K562 (cell line): ENCODE results near the gene PPP1R15A. TPM values are rescaled to one million over a fixed set of nuclear protein-coding genes. Genes with fewer than 3 reads are reported as not detected.

Source experiments
- ATF7 ChIP-seq: fragments of 450-650 bp; IDR thresholded peaks from 2 replicates; pipeline ENCODE4 v1.7.1; 2014; ENCODE audit warnings: mild to moderate bottlenecking, moderate library complexity
- CREB1 ChIP-seq, 2 experiments: sonication (generic) in 1 of 2; formaldehyde crosslinking in 1 of 2; IDR thresholded peaks; 2 replicates each; pipeline versions ENCODE4 v1.6.1 to v1.8.0; 2012 to 2022; ENCODE audit warnings: inconsistent platforms in 1 of 2, mild to moderate bottlenecking in 1 of 2, missing genetic modification reagents in 1 of 2, moderate library complexity in 1 of 2
- DPF2 ChIP-seq: fragments of 450-650 bp; IDR thresholded peaks from 2 replicates; pipeline ENCODE4 v1.6.1; 2016
- KDM4B ChIP-seq, 2 experiments: fragments of 450-650 bp in 1 of 2; sonication (generic) in 1 of 2; IDR thresholded peaks; 2 replicates each; pipeline ENCODE4 v1.6.1; 2016 to 2017; ENCODE audit warnings: borderline replicate concordance in 2 of 2, antibody characterized with exemption in 1 of 2, low read depth in 1 of 2, mild to moderate bottlenecking in 1 of 2
- L3MBTL2 ChIP-seq: fragments of 450-650 bp; IDR thresholded peaks from 2 replicates; pipeline ENCODE4 v1.6.1; 2016; ENCODE audit warnings: mild to moderate bottlenecking, moderate library complexity
- MBD2 ChIP-seq: sonication (generic); IDR thresholded peaks from 2 replicates; pipeline ENCODE4 v1.6.1; 2016; ENCODE audit warnings: low read depth, borderline replicate concordance
- NELFE ChIP-seq: IDR thresholded peaks from 2 replicates; pipeline ENCODE4 v1.6.1; 2011; ENCODE audit warnings: mild to moderate bottlenecking; ENCODE audit not compliant: insufficient read depth, insufficient read length
- PCBP1 ChIP-seq: fragments of 200-400 bp; formaldehyde crosslinking; IDR thresholded peaks from 2 replicates; pipeline ENCODE4 v1.6.1; 2018; ENCODE audit warnings: mild to moderate bottlenecking, low read depth, low read length; ENCODE audit not compliant: poor library complexity, severe bottlenecking
- PHF8 ChIP-seq: fragments of 200-600 bp; sonication (generic); IDR thresholded peaks from 2 replicates; pipeline ENCODE4 v1.6.1; 2012; ENCODE audit warnings: mixed run types, mild to moderate bottlenecking, inconsistent platforms, low read length, moderate library complexity, borderline replicate concordance
- PRPF4 ChIP-seq: fragments of 200-400 bp; formaldehyde crosslinking; IDR thresholded peaks from one replicate; pipeline ENCODE4 v1.6.1; 2017; ENCODE audit warnings: low read length, low read depth, mild to moderate bottlenecking; ENCODE audit not compliant: insufficient read depth, poor library complexity, severe bottlenecking
- PYGO2 ChIP-seq: fragments of 450-650 bp; IDR thresholded peaks from 2 replicates; pipeline ENCODE4 v1.6.1; 2016; ENCODE audit warnings: mild to moderate bottlenecking, missing genetic modification characterization, moderate library complexity, missing compliant biosample characterization
- WHSC1 ChIP-seq: IDR thresholded peaks from one replicate; pipeline ENCODE4 v1.6.1; 2012; ENCODE audit warnings: low read length, control low read depth, inconsistent platforms
- ZBTB1 ChIP-seq: sonication (generic); formaldehyde crosslinking; IDR thresholded peaks from 2 replicates; pipeline ENCODE4 v1.8.1; 2023; ENCODE audit warnings: missing genetic modification reagents, low read depth, mild to moderate bottlenecking, borderline replicate concordance
- ZNF707 ChIP-seq: fragments of 250-450 bp; sonication (Bioruptor Pico); conservative IDR thresholded peaks from 2 replicates; pipeline ENCODE4 v1.8.0; 2022; ENCODE audit warnings: inconsistent platforms, mild to moderate bottlenecking, moderate library complexity
- polyA plus RNA-seq, 8 experiments: library from polyadenylated mRNA; depleted of rRNA in 4 of 8; stranded (reverse) in 5 of 8; unstranded in 3 of 8; fragments of >200 nt; fragmentation: Nextera tagmentation in 2 of 8; fragmentation: Illumina TruSeq in 1 of 8; extraction: Ambion mirVana in 2 of 8; extraction: Trizol in 1 of 8; gene quantifications; 2 replicates each; pipeline versions ENCODE4 v1.2.1 to v1.2.3, GENCODE V29; 2011 to 2014; ENCODE audit warnings: inconsistent platforms in 1 of 8, missing spikeins in 1 of 8
- total RNA-seq, 7 experiments: library from RNA; depleted of rRNA in 6 of 7; stranded (reverse); fragments of >200 nt in 6 of 7; fragmentation: Illumina TruSeq in 2 of 7; extraction: Trizol in 2 of 7; gene quantifications; 2 replicates each; pipeline versions ENCODE4 v1.2.1 to v1.2.3, GENCODE V29; 2011 to 2021; ENCODE audit warnings: low replicate concordance in 1 of 7
- TF ChIP-seq, protein P1 (sequence below): sonication (generic); formaldehyde crosslinking; IDR thresholded peaks from 2 replicates; pipeline ENCODE4 v1.9.0; 2022; ENCODE audit warnings: mild to moderate bottlenecking, missing genetic modification reagents
- TF ChIP-seq, protein P2 (sequence below): sonication (generic); IDR thresholded peaks from 2 replicates; pipeline ENCODE4 v1.6.1; 2016
- TF ChIP-seq, protein P3 (sequence below), 2 experiments: fragments of 450-650 bp in 1 of 2; IDR thresholded peaks; 2 replicates each; pipeline ENCODE4 v1.6.1; 2011 to 2017; ENCODE audit warnings: low read depth in 2 of 2, antibody characterized with exemption in 1 of 2, borderline replicate concordance in 1 of 2, low read length in 1 of 2, mild to moderate bottlenecking in 1 of 2, mixed read lengths in 1 of 2; ENCODE audit not compliant: control insufficient read depth in 1 of 2
- TF ChIP-seq, protein P4 (sequence below): fragments of 200-800 bp; sonication (Bioruptor generic); IDR thresholded peaks from 2 replicates; pipeline ENCODE4 v1.6.1; 2017; ENCODE audit warnings: missing genetic modification characterization, missing compliant biosample characterization
- TF ChIP-seq, protein P5 (sequence below): IDR thresholded peaks from 2 replicates; pipeline ENCODE4 v1.6.1; 2014; ENCODE audit warnings: antibody characterized with exemption

The PPP1R15A gene
- total and polyA plus RNA-seq, 9 of the 15 experiments (the other 6 are each of a cell fraction or from before 2014, with no cell fraction given) = 0.42 to 73.7 (median 44.0) TPM

DNA sequence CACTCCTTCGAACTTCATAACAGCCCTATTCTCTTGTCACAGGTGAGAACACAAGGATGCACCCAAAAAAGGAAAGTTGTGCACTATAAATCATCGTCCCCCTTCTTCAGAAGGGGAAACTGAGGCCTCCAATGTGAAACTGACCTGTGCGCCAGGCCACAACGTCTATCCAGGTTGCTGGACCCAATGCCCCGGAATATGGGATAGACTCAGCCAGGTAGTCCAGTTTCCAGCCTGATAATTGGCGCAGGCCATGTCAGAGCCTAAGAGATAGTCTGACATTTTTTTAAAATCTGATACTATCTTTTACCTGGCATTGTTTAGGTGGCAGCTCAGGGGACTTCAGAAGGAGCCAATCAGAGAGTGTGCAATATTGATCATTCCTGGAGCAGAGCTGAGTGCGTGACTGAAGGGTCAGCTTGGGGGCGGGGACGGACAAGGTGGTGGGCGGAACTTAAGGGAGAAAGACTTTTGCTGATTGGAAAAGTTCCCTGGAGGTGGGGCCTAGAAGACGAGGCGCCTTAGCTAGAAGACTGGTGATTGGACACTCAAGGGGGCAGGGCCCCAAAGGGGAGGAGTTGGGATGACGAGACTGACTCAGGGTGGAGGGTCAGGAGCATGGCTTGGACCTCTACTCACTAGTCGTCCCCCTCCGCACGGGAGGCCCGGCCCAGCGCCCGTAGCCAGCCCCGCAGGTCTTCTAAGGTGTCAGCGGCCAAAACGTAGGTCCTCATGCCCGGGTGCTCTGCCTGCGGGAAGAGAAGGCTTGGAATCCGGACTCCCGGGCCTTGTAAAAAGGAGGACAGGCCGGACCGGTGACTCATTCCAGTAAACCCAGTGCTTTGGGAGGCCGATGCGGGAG, 12.3 kb upstream of the PPP1R15A start (continued):
- TF ChIP-seq, protein P1, sequence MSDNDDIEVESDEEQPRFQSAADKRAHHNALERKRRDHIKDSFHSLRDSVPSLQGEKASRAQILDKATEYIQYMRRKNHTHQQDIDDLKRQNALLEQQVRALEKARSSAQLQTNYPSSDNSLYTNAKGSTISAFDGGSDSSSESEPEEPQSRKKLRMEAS (CRISPR knock-in tag) = no peak; the same call in 1 of the 2 replicates
- TF ChIP-seq ZNF707 (CRISPR knock-in tag) (no peak), PYGO2 (tag) (no peak), PHF8 (peak; percentile 68; the same call in 1 of the 2 replicates), PCBP1 (no peak), NELFE (no peak), DPF2 (no peak), WHSC1 (no peak), CREB1 (IDR thresholded peaks at IDR 0.05) (peak; percentile 59; the same call in 1 of the 2 replicates), CREB1 (CRISPR knock-in tag; IDR thresholded peaks at IDR 0.05) (peak; percentile 69), ATF7 (peak; percentile 83), MBD2 (peak; percentile 73), PRPF4 (no peak), ZBTB1 (CRISPR knock-in tag) (peak; percentile 57; the same call in 1 of the 2 replicates), L3MBTL2 (peak; percentile 21), KDM4B (IDR thresholded peaks at IDR 0.05; ENCODE audit: borderline replicate concordance in 2 of 2, low read depth in 1 of 2) (no peak)
- TF ChIP-seq, protein P2, sequence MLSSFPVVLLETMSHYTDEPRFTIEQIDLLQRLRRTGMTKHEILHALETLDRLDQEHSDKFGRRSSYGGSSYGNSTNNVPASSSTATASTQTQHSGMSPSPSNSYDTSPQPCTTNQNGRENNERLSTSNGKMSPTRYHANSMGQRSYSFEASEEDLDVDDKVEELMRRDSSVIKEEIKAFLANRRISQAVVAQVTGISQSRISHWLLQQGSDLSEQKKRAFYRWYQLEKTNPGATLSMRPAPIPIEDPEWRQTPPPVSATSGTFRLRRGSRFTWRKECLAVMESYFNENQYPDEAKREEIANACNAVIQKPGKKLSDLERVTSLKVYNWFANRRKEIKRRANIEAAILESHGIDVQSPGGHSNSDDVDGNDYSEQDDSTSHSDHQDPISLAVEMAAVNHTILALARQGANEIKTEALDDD = peak; percentile 94
- TF ChIP-seq, protein P3, sequence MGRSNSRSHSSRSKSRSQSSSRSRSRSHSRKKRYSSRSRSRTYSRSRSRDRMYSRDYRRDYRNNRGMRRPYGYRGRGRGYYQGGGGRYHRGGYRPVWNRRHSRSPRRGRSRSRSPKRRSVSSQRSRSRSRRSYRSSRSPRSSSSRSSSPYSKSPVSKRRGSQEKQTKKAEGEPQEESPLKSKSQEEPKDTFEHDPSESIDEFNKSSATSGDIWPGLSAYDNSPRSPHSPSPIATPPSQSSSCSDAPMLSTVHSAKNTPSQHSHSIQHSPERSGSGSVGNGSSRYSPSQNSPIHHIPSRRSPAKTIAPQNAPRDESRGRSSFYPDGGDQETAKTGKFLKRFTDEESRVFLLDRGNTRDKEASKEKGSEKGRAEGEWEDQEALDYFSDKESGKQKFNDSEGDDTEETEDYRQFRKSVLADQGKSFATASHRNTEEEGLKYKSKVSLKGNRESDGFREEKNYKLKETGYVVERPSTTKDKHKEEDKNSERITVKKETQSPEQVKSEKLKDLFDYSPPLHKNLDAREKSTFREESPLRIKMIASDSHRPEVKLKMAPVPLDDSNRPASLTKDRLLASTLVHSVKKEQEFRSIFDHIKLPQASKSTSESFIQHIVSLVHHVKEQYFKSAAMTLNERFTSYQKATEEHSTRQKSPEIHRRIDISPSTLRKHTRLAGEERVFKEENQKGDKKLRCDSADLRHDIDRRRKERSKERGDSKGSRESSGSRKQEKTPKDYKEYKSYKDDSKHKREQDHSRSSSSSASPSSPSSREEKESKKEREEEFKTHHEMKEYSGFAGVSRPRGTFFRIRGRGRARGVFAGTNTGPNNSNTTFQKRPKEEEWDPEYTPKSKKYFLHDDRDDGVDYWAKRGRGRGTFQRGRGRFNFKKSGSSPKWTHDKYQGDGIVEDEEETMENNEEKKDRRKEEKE (IDR thresholded peaks at IDR 0.05; ENCODE audit: borderline replicate concordance in 1 of 2, control insufficient read depth in 1 of 2, low read depth in 2 of 2, low read length in 1 of 2) = no peak
- TF ChIP-seq, protein P4, sequence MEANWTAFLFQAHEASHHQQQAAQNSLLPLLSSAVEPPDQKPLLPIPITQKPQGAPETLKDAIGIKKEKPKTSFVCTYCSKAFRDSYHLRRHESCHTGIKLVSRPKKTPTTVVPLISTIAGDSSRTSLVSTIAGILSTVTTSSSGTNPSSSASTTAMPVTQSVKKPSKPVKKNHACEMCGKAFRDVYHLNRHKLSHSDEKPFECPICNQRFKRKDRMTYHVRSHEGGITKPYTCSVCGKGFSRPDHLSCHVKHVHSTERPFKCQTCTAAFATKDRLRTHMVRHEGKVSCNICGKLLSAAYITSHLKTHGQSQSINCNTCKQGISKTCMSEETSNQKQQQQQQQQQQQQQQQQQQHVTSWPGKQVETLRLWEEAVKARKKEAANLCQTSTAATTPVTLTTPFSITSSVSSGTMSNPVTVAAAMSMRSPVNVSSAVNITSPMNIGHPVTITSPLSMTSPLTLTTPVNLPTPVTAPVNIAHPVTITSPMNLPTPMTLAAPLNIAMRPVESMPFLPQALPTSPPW (CRISPR knock-in tag) = 0 out of 2 replicates have a peak, but pooled peaks have one; percentile 6
- TF ChIP-seq, protein P5, sequence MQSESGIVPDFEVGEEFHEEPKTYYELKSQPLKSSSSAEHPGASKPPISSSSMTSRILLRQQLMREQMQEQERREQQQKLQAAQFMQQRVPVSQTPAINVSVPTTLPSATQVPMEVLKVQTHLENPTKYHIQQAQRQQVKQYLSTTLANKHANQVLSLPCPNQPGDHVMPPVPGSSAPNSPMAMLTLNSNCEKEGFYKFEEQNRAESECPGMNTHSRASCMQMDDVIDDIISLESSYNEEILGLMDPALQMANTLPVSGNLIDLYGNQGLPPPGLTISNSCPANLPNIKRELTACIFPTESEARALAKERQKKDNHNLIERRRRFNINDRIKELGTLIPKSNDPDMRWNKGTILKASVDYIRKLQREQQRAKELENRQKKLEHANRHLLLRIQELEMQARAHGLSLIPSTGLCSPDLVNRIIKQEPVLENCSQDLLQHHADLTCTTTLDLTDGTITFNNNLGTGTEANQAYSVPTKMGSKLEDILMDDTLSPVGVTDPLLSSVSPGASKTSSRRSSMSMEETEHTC = no peak
